Activated CD8-positive, alpha-beta memory T cell treated with anti-CD3 and anti-CD28 coated beads, Interleukin-2, amount 50 U/mL, for 24 hours (primary cell): Measurements from ENCODE around the gene EHBP1.

ENCODE experiments used
- DNase-seq: peaks from one replicate; pipeline ENCODE4 v3.0.0-alpha.2; 2020; ENCODE audit errors: extremely low read depth

Gene EHBP1

DNA sequence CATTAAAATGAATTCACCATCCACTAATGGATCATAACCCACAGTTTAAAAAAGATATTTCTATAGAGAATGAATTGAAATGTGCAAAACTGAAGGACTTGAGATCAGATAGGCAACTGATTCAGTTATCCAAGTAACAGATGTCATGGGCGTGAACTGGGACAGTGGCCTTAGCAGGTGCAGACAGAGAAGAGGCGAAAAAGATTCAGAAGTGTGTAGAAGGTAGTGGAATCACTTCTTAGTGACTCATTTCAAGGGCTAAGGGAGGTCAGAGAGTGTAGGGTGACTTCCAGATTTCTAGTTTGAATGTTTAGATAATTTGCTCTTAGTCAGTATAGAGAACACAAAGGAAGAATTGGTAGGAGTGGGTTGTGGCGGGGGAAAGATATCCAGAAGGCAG is 79.7 kb downstream of the EHBP1 start:
- no peak for DNase-seq

DNA sequence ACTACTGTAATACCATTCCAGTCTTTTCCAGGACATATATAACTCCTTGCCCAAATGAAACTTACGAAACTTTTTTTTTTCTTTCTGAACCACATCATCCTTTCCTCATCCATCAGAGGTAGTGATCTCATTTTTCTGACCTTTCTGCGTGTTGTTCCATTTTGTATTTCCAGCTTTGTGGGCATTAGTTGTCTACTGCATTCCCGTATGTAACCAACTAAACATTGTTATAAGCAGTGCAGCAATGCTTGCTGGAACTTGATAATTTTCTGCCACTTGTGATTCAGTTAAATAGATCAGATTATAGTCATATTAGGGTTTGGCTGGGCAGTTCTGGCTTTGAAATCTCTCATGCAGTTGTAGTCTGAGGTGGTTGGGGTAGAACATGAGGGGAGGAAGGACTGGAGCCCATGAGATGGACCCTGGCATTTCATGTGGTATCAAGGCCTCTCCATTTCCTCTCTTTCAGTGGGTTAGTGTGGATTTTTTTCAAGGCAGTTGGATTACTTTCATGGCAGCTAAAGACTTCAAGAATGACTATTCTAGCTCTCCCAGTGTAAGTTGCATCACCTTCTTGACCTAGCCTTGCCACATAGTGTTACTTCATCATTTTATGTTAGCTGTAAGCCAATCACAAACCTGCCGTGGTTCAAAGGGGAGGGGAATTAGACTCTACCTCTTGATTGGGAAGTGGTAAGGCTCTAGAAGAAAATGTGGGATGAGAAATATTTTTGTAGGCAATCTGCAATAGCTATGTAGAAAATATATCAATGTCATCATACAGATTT is 80.5 kb downstream of the EHBP1 start:
- DNase-seq, result no peak

GRCh38 chr2:62787386-62787785 is 81.9 kb downstream of the EHBP1 start:
- no peak for DNase-seq

- DNase-seq, result no peak
Measured at GRCh38 chr2:62789518-62789917, 84.0 kb downstream of the EHBP1 start.

GRCh38 chr2:62789918-62790317 is 84.4 kb downstream of the EHBP1 start:
- no peak for DNase-seq

- no peak for DNase-seq
Measured at GRCh38 chr2:62792408-62792807, 86.9 kb downstream of the EHBP1 start.

GRCh38 chr2:62793213-62793612 is 87.7 kb downstream of the EHBP1 start:
- DNase-seq, result no peak

- DNase-seq, result no peak
Measured at GRCh38 chr2:62794791-62795190, 89.3 kb downstream of the EHBP1 start.

GRCh38 chr2:62795341-62795740 is 89.8 kb downstream of the EHBP1 start:
- DNase-seq, result no peak

DNA sequence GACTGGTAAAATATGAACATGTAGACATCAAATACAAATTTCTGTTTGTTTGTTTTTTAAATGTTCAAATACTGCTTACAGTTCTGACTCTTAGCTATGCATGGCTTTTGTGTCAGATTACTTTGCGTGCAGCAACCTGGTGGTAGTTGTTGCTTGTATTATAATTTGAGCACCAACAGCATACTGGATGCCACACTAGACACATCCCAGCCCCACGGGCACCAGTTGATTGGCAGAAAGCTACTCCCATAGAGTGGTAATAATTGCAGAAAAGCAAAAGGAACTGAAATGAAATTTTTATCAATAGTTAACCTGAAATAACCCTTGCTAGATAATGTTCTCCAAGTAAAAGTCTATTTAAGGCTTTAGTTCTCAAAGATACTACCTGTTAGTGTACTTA is 91.6 kb downstream of the EHBP1 start:
- DNase-seq, result no peak

- DNase-seq, result no peak
Measured at GRCh38 chr2:62800618-62801017, 95.1 kb downstream of the EHBP1 start.

DNA sequence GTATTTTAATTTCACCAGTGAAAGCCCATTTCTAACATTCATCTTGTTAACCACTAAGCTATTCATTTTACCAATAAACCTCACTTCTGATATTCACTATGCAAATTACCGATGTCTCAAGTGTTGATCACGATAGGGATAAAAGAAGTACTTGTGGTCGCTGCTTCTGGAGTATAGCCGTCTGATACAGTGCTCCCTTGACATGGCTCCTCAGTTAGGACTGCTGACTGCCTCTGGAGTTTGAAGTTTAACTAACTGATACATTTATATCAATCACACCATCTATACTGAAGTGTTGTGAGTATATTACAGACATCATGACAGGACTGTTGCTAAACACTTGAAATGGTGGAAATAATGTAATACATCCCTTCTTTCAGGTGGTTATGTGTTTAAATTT is 95.6 kb downstream of the EHBP1 start:
- no peak for DNase-seq

GRCh38 chr2:62801814-62802523 is 96.5 kb downstream of the EHBP1 start:
- no peak for DNase-seq

- no peak for DNase-seq
Measured at GRCh38 chr2:62803961-62804360, 98.4 kb downstream of the EHBP1 start.

- DNase-seq, result no peak
Measured at GRCh38 chr2:62806231-62806630, 100.7 kb downstream of the EHBP1 start.

DNA sequence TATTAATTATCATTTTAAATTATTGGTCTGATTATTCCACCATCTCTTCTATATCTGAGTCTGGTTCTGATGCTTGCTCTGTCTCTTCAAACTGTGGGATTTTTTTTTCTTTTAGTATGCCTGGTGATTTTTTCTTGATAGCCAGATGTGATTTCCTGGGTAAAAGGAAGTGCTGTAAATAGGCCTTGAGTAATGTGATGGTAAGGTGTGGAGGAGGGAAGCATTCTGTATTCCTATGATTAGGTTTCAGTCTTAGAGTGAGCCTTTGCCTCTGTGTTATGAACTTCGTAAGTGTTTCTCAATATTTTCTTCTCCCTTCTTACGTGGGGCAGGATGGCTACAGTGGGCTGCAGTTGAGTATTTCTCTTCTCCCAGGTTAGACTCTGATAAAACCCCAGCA is 103.0 kb downstream of the EHBP1 start:
- DNase-seq, result no peak

DNA sequence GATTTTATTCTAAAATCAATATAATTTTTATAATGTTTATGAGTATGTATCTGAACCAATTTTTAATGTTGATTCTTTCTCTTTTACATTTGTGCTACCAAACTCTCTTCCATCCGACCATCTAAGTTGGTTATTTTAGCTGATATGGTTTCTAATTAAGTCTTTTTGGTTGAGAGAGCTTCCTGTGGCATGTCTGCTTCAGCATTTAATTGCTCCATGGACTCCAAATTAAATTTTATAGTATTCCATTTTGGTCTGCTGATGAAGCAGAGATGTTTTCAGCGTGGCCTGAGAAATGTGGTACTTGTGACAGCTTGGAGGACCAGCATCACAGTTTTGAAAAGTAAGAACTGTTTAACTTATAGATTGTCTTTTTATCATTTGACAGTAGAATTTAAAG is 105.6 kb downstream of the EHBP1 start:
- DNase-seq, result no peak

DNA sequence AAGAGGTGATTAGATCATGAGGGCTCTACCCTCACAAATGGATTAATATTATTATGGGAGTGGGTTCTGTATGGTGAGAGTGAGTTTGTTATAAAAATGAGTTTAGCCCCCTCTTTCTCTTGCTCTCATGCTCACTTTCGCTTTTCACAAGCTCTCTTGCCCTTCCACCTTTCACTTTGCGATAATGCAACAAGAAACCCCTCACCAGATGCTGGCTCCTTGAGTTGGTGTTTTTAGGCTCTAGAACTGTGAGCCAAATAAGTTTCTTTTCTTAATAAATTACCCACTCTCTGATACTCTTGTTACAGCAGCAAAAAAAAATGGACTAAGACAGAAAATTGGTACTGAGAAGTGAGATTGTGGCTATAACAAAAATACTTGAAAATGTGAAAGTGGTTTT is 106.5 kb downstream of the EHBP1 start:
- DNase-seq, result no peak

DNA sequence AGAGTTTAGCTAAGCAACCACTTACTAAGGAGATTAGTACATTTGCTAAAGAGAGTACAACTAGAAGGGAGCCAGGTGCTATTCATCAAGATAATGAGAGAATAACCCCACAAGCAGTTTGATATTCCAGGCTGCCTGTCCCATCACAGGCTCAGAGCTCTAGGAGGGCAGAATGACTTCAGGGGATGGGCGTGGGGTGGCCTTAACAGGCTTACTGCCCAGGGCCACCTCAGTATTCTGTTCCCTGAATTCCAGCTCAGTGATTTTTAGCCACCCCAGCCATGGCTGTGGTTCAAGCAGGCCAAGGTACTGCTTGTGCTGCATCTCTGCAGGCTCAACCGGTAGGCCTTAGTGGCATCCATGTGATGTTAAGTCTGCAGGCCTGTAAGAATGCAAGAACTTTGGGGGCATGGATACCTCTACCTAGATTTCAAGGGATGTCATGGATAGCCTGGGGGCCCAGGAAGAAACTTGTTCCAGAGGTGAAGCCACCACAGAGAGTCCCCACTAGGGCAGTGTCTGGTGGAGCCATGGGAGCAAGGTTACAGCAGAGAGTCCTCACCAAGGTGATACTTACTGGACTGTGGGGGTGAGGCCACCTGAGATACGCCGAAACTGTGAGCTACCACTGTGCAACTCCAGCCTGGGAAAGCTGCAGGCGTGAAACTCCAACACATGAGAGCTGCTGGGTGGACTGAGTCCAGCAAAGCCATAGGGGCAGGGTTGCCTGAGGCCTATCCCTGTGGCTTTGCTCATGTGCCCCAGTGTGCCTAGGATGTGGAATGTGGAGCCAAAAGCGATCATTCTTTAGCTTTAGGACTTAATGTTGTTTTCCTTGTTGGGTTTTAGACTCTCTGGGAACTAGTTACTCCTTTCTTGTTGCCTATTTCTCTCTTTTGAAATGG is 107.7 kb downstream of the EHBP1 start:
- no peak for DNase-seq

DNA sequence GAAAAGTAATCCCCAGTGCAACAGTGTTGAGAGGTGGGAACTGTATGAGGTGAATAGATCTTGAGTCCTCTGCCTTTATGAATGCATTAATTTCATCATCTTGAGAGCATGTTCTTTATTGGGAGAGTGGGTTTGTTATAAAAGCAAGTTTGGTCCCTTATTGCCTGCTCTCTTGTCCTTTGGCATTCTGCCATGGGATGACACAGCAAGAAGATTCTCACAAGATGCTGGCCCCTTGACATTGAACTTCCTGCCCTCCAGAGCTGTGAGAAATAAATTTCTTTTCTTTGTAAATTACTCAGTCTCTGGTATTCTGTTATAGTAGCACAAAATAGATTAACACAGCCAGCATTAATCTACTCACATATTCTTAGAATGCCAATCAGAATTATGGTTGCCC is 108.6 kb downstream of the EHBP1 start:
- no peak for DNase-seq

GRCh38 chr2:62817348-62817747 is 111.8 kb downstream of the EHBP1 start:
- no peak for DNase-seq

DNA sequence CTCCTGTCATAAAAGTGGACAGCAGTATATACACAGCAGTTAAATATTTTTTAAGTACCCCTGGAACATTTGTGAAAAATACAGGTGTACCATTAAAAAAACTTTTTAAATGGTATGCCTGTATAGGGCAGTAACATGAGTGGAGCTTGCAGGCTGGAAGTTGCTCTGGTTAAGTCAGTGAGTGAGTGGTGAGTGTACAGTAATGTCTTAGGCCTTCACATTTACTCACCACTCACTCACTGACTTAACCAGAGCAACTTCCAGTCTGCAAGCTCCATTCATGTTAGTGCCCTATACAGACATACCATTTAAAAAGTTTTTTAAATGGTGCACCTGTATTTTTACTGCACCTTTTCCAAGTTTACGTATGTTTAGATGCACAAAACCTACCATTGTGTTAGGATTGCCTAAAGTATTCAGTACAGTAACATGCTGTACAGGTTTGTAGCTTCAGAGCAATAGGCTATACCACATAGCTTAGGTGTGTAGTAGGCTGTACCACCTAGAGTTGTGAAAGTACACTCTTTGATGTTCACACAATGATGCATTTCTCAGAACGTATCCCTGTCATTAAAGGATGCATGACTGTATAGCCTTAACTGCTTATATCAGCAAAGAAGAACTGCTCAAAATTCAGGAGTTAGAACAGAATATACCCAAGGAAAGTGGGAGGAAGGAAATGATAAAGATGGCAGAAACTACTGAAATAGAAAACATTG is 112.6 kb downstream of the EHBP1 start:
- no peak for DNase-seq
